SK-N-SH treated with all-trans-retinoic acid at 6 μM for 48 hours (cell line): ENCODE data around the gene FAM89A.

Source experiments
- ARNTL ChIP-seq: fragments of 450-650 bp; formaldehyde crosslinking; IDR thresholded peaks from 2 replicates; pipeline ENCODE4 v1.5.0; 2020; ENCODE audit warnings: low read depth, mild to moderate bottlenecking, moderate library complexity, borderline replicate concordance
- CSDC2 ChIP-seq: fragments of 250-450 bp; sonication (Bioruptor Pico); IDR thresholded peaks from 2 replicates; pipeline ENCODE4 v1.5.0; 2020; ENCODE audit warnings: mild to moderate bottlenecking, moderate library complexity
- OSR1 ChIP-seq: fragments of 250-450 bp; sonication (Bioruptor Pico); IDR thresholded peaks from 2 replicates; pipeline ENCODE4 v1.8.0; 2022; ENCODE audit warnings: moderate library complexity, mild to moderate bottlenecking, inconsistent platforms
- PPARA ChIP-seq: fragments of 250-450 bp; sonication (Bioruptor Pico); IDR thresholded peaks from 2 replicates; pipeline ENCODE4 v1.5.0; 2020; ENCODE audit warnings: mild to moderate bottlenecking, borderline replicate concordance
- TCF4 ChIP-seq: fragments of 250-450 bp; sonication (Bioruptor Pico); IDR thresholded peaks from 2 replicates; pipeline ENCODE4 v1.8.0; 2021; ENCODE audit warnings: mild to moderate bottlenecking, moderate library complexity, borderline replicate concordance
- TOX ChIP-seq: fragments of 250-450 bp; sonication (Bioruptor Pico); IDR thresholded peaks from 2 replicates; pipeline ENCODE4 v1.8.0; 2021; ENCODE audit warnings: mild to moderate bottlenecking, moderate library complexity, borderline replicate concordance
- ZFP3 ChIP-seq: fragments of 250-450 bp; sonication (Bioruptor Pico); IDR thresholded peaks from 2 replicates; pipeline ENCODE4 v1.5.0; 2020; ENCODE audit warnings: mild to moderate bottlenecking, moderate library complexity
- ZNF8 ChIP-seq: fragments of 450-650 bp; formaldehyde crosslinking; IDR thresholded peaks from 2 replicates; pipeline ENCODE4 v1.5.0; 2020; ENCODE audit warnings: mild to moderate bottlenecking, moderate library complexity

DNA sequence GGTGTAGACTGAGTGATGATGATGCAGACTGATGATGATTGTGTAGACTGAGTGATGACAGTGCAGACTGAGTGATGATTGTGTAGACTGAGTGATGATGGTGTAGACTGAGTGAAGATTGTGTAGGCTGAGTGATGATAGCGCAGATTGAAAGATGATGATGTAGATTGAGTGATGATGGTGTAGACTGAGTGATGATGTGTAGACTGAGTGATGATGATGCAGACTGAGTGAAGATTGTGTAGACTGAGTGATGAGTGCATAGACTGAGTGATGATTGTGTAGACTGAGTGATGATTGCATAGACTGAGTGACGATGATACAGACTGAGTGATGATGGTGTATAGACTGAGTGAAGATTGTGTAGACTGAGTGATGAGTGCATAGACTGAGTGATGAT, 28.7 kb downstream of the FAM89A start:
- TF ChIP-seq ZFP3 (CRISPR knock-in tag) (no peak), TCF4 (CRISPR knock-in tag) (no peak), ARNTL (no peak), ZNF8 (no peak), OSR1 (CRISPR knock-in tag) (no peak), TOX (CRISPR knock-in tag) (no peak), CSDC2 (no peak), PPARA (CRISPR knock-in tag) (no peak)
